NCI-H2029 treated with DMSO at 0.1 percent for 48 hours (cell line): ENCODE measurements around the gene TREH.

Source experiments
- DNase-seq: peaks from one replicate; lab custom pipeline; 2025; lab: John Stamatoyannopoulos, UW

TREH gene

DNA sequence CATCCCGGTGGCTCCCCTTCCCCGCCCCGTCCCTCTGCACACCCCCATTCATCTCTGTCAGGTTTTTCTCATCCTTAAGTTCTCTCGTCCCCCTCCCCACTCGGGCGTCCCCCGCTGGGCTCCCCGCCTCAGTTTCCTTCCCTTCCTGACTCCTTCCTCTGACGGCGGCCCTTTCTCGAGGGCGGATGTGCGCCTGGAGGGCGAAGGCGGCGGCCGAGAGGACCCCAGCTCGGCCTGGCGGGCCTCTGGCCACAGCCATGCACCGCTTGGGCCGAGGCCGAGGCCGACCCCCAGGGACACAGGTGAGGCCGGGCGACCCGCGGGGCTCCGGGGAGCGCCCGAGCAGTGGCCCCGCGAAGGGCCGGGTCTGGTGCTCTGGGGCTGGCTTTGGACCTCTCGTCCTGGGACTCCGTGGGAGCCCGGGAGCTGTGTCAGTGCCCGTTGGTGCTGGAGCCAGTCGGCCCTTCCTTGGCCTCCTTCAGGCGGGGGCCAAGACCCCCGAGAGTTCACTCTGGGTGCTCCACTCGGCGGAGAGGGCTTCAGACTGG lies 69.2 kb downstream of the TREH start:
- no peak for DNase-seq

DNA sequence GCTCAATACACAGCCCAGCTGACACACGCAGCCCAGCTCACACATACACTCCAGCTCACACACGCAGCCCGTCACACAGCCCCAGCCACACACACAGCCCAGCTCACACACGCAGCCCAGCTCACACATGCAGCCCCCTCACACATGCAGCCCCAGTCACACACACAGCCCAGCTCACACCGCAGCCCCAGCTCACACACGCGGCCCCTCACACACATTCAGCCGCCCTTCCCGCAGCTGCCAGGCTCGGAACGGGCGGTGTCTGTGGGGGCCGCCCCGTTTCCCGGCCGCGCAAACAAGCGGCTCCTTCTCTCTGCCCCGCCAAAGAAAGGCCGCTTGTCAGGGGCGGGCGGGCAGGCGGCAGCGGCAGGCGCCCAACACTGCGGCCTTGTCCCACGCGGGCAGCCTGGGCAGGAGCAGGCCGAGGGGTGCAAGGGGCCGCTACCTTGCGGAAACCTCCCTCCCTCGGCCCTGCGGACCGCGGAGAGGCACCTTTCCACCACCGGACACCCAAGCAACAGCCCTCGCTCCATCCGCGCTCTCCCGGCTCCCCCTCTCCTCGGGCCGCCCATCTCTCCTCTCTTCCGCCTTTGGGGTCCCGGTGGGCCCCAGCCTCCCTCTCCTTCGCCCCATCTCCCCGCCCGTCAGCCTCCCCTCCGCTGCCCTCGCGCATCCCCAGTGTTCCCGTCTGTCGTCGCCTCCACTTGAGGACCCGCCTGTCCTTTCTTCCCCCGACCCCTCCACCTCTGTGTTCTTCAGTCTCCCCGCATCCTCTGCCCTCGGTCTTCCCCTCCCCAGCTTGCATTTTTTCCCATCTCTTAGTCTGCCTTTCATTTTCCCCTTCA lies 69.8 kb downstream of the TREH start:
- no peak for DNase-seq

DNA sequence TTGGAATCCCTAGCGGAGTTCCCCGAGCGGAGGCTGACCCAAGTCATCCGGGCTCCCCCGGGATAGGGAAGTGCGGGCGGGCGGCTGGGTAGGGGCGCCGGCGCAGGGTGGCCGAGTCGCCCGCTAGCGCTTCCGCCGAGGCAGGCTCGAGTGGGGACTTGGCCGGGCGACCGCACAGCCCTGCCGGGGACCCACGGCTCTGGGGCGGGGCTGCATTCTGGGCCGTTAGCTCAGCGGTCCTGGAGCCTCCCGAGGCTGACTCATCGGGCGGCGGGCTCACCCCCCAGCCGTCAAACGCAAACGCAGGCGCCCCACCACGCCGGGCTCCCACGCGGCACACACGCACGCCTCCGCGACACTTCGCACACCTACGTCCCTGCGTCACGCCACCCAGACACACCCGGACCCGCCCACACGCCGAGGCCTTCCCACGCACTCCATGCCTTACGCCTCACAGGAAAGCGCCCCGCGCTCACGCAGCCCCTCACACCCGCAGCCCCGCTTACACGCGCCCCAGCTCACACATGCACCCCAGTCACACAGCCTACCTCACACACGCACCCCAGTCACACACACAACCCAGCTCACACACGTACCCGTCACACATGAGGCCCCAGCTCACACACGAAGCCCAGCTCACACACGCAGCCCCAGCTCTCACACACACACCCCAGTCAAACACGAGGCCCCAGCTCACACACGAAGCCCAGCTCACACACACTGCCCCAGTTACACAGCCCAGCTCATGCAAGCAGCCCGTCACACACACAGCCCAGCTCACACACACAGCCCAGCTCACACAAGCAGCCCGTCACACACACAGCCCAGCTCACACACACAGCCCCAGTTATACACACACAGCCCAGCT lies 70.9 kb downstream of the TREH start:
- no peak for DNase-seq

DNA sequence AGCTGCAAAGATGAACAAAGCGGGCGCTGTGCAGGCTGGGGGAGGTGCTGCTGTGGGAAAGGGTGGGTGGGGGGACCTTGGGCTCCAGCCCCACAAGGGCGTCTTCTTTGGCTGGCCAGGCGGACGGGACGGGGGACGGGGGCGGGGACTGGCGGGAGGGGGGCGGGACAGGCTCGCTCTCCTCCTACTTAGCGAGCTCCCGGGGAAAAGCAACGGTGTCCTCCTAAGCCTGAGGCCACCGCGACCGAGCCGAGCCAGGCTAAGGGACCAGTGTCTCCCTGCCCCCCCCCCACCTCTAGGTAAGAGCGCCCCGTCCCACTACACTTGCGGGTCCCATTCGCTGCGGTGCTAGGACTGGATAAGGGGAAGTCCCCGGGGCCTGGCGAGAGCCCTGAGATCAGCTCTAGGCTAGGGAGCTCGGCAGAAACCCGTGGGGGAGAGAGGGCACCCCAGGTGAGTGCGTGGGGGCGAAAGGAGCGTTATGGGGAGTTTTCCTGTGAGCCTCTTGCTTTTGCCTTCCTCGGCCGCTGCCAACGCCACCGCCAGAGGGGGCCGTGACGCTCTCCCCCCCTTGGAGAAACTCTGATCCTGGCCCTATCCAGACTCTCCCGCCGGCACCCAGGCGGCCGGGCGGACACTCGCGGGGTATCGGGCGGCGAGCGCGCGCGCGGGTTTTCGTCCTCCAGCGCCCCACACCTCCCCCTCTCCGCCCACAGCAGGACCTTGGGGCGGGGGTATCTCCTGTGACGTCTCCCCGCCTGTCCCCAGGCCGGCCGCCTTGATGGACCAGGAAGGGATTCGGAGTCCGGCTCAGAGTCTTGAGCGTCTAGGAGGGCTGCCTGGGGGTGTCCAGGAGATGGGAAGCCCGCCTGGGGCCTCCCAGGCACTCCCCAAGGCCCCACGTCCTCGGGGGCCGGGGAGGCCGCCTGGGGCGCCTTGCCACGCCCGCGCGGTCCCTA lies 71.8 kb downstream of the TREH start, which contains the start of gene PHLDB1:
PHLDB1 (plus strand) TSS at position 215 of the 959 bp plus-strand sequence. CDS start 6,222 bp downstream, outside the sequence.
- DNase-seq = no peak
